Neuronal stem cell (in vitro differentiated cells): ENCODE measurements around the gene CCDC85C.

Experiments
- DNase-seq: peaks from one replicate; pipeline ENCODE4 v3.0.0-alpha.2; 2013; ENCODE audit warnings: low spot score
- H2AFZ ChIP-seq: one replicate; pipeline ENCODE4 v1.6.1; 2013; ENCODE audit warnings: mild to moderate bottlenecking, low read length, inconsistent platforms
- H2AK5ac ChIP-seq: 2 replicates; pipeline ENCODE4 v1.6.1; 2013; ENCODE audit warnings: low read depth, mild to moderate bottlenecking, inconsistent platforms, low read length, moderate library complexity, mixed read lengths
- H2BK120ac ChIP-seq: 2 replicates; pipeline ENCODE4 v1.6.1; 2013; ENCODE audit warnings: low read depth, mild to moderate bottlenecking, inconsistent platforms, low read length, moderate library complexity, mixed read lengths
- H2BK12ac ChIP-seq: one replicate; pipeline ENCODE4 v1.6.1; 2013; ENCODE audit warnings: low read length, inconsistent platforms
- H2BK15ac ChIP-seq: 2 replicates; pipeline ENCODE4 v1.6.1; 2013; ENCODE audit warnings: mild to moderate bottlenecking, low read length, inconsistent platforms, mixed read lengths
- H2BK5ac ChIP-seq: one replicate; pipeline ENCODE4 v1.6.1; 2013; ENCODE audit warnings: inconsistent platforms, mild to moderate bottlenecking, low read length, moderate library complexity
- H3K14ac ChIP-seq: one replicate; pipeline ENCODE4 v1.6.1; 2013; ENCODE audit warnings: low read length, inconsistent platforms
- H3K18ac ChIP-seq: 2 replicates; pipeline ENCODE4 v1.6.1; 2013; ENCODE audit warnings: low read length, inconsistent platforms
- H3K23ac ChIP-seq: 2 replicates; pipeline ENCODE4 v1.6.1; 2013; ENCODE audit warnings: low read depth, mild to moderate bottlenecking, mixed read lengths, low read length, inconsistent platforms; ENCODE audit not compliant: poor library complexity
- H3K27ac ChIP-seq: replicated peaks from 3 replicates; pipeline ENCODE4 v1.5.1; 2013; ENCODE audit warnings: low read length, inconsistent platforms
- H3K27me3 ChIP-seq, 3 experiments: 2 replicates each; pipeline ENCODE4 v1.6.1; 2013; ENCODE audit warnings: low read length in 3 of 3, mild to moderate bottlenecking in 2 of 3, inconsistent platforms in 1 of 3, low read depth in 1 of 3, mixed read lengths in 1 of 3, moderate library complexity in 1 of 3; ENCODE audit not compliant: control insufficient read depth in 3 of 3, insufficient read depth in 3 of 3
- H3K36me3 ChIP-seq, 2 donors: replicated peaks in 1 of 2; 2 replicates each; pipeline ENCODE4 v1.6.1; 2013; ENCODE audit warnings: low read length in 2 of 2; ENCODE audit not compliant: control insufficient read depth in 2 of 2, insufficient read depth in 2 of 2
- H3K4ac ChIP-seq: 2 replicates; pipeline ENCODE4 v1.6.1; 2013; ENCODE audit warnings: inconsistent platforms, mild to moderate bottlenecking, low read length, moderate library complexity
- H3K4me1 ChIP-seq, 2 donors: 1 replicate in 1 of 2; 2 replicates in 1 of 2; pipeline ENCODE4 v1.6.1; 2013; ENCODE audit warnings: low read length in 2 of 2, low read depth in 1 of 2; ENCODE audit not compliant: control insufficient read depth in 2 of 2, insufficient read depth in 1 of 2
- H3K4me2 ChIP-seq: one replicate; pipeline ENCODE4 v1.6.1; 2013; ENCODE audit warnings: mild to moderate bottlenecking, low read length, inconsistent platforms; ENCODE audit not compliant: insufficient read depth, poor library complexity, severe bottlenecking
- H3K4me3 ChIP-seq, 2 donors: 2 replicates each; pipeline ENCODE4 v1.5.1; 2013; ENCODE audit warnings: low read length in 2 of 2, mild to moderate bottlenecking in 2 of 2, inconsistent platforms in 1 of 2, moderate library complexity in 1 of 2
- H3K79me1 ChIP-seq: one replicate; pipeline ENCODE4 v1.6.1; 2013; ENCODE audit warnings: low read depth, mild to moderate bottlenecking, inconsistent platforms, low read length, moderate library complexity
- H3K9ac ChIP-seq: one replicate; pipeline ENCODE4 v1.6.1; 2013; ENCODE audit warnings: mild to moderate bottlenecking, low read depth, low read length, inconsistent platforms; ENCODE audit not compliant: poor library complexity
- H3K9me3 ChIP-seq, 2 donors: replicated peaks in 1 of 2; 2 replicates each; pipeline versions ENCODE3 to v1.6.1; 2013; ENCODE audit warnings: low read length in 2 of 2, mild to moderate bottlenecking in 2 of 2, inconsistent platforms in 1 of 2, low read depth in 1 of 2, mixed read lengths in 1 of 2, moderate library complexity in 1 of 2; ENCODE audit not compliant: control insufficient read depth in 2 of 2, insufficient read depth in 1 of 2
- H4K8ac ChIP-seq: one replicate; pipeline ENCODE4 v1.6.1; 2013; ENCODE audit warnings: low read depth, mild to moderate bottlenecking, inconsistent platforms, low read length, moderate library complexity
- H4K91ac ChIP-seq: one replicate; pipeline ENCODE4 v1.6.1; 2013; ENCODE audit warnings: low read length, low read depth, mild to moderate bottlenecking, inconsistent platforms; ENCODE audit not compliant: poor library complexity
- WGBS, 2 donors: extraction: QIAGEN DNeasy Blood & Tissue Kit; methylation state at CpG; one replicate each; pipeline ENCODE4 v1.1.7; 2013; ENCODE audit warnings: missing lambda C conversion rate in 2 of 2, mixed read lengths in 1 of 2; ENCODE audit not compliant: insufficient read length in 2 of 2, insufficient replicate concordance in 1 of 2; ENCODE audit errors: extremely low coverage in 2 of 2; 5-methylcytosine and 5-hydroxymethylcytosine counted together

CCDC85C gene

DNA sequence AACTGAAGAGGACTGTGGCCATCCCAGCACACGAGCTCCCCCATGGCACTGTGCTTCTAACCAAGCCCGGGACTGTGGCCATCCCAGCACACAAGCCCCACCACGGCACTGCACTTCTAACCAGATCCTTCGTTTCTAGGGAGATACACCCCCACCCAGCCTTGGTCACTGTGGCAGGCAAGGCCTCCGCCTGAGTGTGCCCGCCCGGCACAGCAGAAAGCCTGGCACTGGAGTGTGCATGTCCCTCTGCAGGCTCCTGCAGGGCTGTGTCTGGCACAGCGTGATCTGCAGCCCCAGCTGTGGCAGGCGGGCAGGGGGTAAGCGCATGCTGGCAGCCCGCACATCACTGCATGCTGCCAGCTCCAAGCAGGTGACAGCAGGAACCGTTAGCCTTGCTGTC, 49.8 kb downstream of the CCDC85C start:
- peak overlapping the region; percentile 20 for H2BK15ac ChIP-seq
- H2BK12ac ChIP-seq, result no peak overlapping the region
- peak overlapping the region; percentile 63 for H3K14ac ChIP-seq
- H2BK5ac ChIP-seq, result no peak overlapping the region
- no CpG with 5 or more reads among the region's 12 CpGs for WGBS, 2 donors
- H2AFZ ChIP-seq, result no peak overlapping the region
- H3K36me3 ChIP-seq, result peaks cover 0 to 2% of the 10 kb centered on the region in 2 donors
- no peak overlapping the region for H4K91ac ChIP-seq
- H3K4me1 ChIP-seq, result peaks cover 9 to 14% of the 10 kb centered on the region in 2 donors
- no peaks in the 10 kb centered on the region for H3K27me3 ChIP-seq
- no peak overlapping the region for H2BK120ac ChIP-seq
- no peak overlapping the region for H3K9ac ChIP-seq
- peaks cover 0 to 2% of the 10 kb centered on the region in 2 donors for H3K9me3 ChIP-seq
- no peak overlapping the region for H4K8ac ChIP-seq
- no peak overlapping the region for H3K23ac ChIP-seq
- peak overlapping the region; percentile 80 for H3K18ac ChIP-seq
- H3K27ac ChIP-seq, result no peak overlapping the region
- H3K4me3 ChIP-seq, result no peak overlapping the region
- H3K79me1 ChIP-seq, result peaks cover 13% of the 10 kb centered on the region
- peak overlapping the region; percentile 19 for H2AK5ac ChIP-seq
- no peak for DNase-seq
- H3K4ac ChIP-seq, result no peak overlapping the region
- H3K4me2 ChIP-seq, result no peak overlapping the region

GRCh38 chr14:99552572-99553216, 51.3 kb downstream of the CCDC85C start:
- Histone ChIP-seq H3K4ac (no peak overlapping the region), H4K8ac (peak overlapping the region; percentile 94), H3K4me3 (no peak overlapping the region), H3K9ac (peak overlapping the region; percentile 15), H3K79me1 (peaks cover 13% of the 10 kb centered on the region), H3K14ac (no peak overlapping the region), H4K91ac (no peak overlapping the region), H2BK15ac (no peak overlapping the region), H3K18ac (peak overlapping the region; percentile 44), H3K9me3 (no peaks in the 10 kb centered on the region), H2AFZ (no peak overlapping the region), H2BK12ac (no peak overlapping the region), H2BK120ac (no peak overlapping the region), H3K4me1 (peaks cover 14 to 19% of the 10 kb centered on the region in 2 donors), H2AK5ac (peak overlapping the region; percentile 30), H3K23ac (peak overlapping the region; percentile 27), H3K27me3 (no peaks in the 10 kb centered on the region), H3K36me3 (peaks cover 0 to 2% of the 10 kb centered on the region in 2 donors), H2BK5ac (no peak overlapping the region), H3K27ac (no peak overlapping the region), H3K4me2 (no peak overlapping the region)
- DNase-seq, result no peak
- WGBS, 2 donors, result no CpG with 5 or more reads among the region's 13 CpGs

GRCh38 chr14:99552021-99552553, 51.9 kb downstream of the CCDC85C start:
- Histone ChIP-seq H2AK5ac (peak overlapping the region; percentile 30), H4K91ac (no peak overlapping the region), H3K9ac (no peak overlapping the region), H3K9me3 (no peaks in the 10 kb centered on the region), H2BK15ac (peak overlapping the region; percentile 22), H3K4me2 (no peak overlapping the region), H3K4me3 (no peak overlapping the region), H3K18ac (peak overlapping the region; percentile 44), H3K79me1 (peaks cover 13% of the 10 kb centered on the region), H3K23ac (no peak overlapping the region), H2BK12ac (no peak overlapping the region), H3K27me3 (no peaks in the 10 kb centered on the region), H3K14ac (no peak overlapping the region), H4K8ac (peak overlapping the region; percentile 94), H3K4me1 (peaks cover 13 to 19% of the 10 kb centered on the region in 2 donors), H2BK5ac (peak overlapping the region; percentile 88), H3K27ac (no peak overlapping the region), H2AFZ (no peak overlapping the region), H2BK120ac (peak overlapping the region; percentile 27), H3K36me3 (peaks cover 0 to 2% of the 10 kb centered on the region in 2 donors), H3K4ac (no peak overlapping the region)
- no peak for DNase-seq
- no CpG with 5 or more reads among the region's 9 CpGs for WGBS, 2 donors

GRCh38 chr14:99551034-99551922, 52.7 kb downstream of the CCDC85C start:
- Histone ChIP-seq H2BK5ac (no peak overlapping the region), H3K4me2 (no peak overlapping the region), H2BK15ac (no peak overlapping the region), H2BK120ac (no peak overlapping the region), H3K4me1 (peaks cover 16 to 22% of the 10 kb centered on the region in 2 donors), H3K27me3 (no peaks in the 10 kb centered on the region), H3K14ac (no peak overlapping the region), H3K27ac (no peak overlapping the region), H4K91ac (peak overlapping the region; percentile 9), H3K79me1 (peaks cover 13% of the 10 kb centered on the region), H3K9me3 (no peaks in the 10 kb centered on the region), H2AFZ (no peak overlapping the region), H3K23ac (peak overlapping the region; percentile 52), H3K4me3 (peak overlapping the region in 1 of 2 donors; percentile 46), H4K8ac (no peak overlapping the region), H2BK12ac (no peak overlapping the region), H3K9ac (no peak overlapping the region), H3K4ac (no peak overlapping the region), H2AK5ac (no peak overlapping the region), H3K18ac (peak overlapping the region; percentile 8), H3K36me3 (peaks cover 0 to 2% of the 10 kb centered on the region in 2 donors)
- WGBS, 2 donors, result no CpG with 5 or more reads among the region's 11 CpGs
- DNase-seq, result no peak
